Hematopoietic multipotent progenitor cell treated with erythropoietin and hydrocortisone succinate and interleukin-3 and kit ligand, for 8 days (in vitro differentiated cells): ENCODE results near the gene ADCY4.
A peak's percentile ranks its signal among the peaks of the same experiment; 100 is the strongest.
"Not testable (repeated sequence)": the region's sequence is repeated elsewhere in the genome, so short reads cannot be mapped to it uniquely, and the experiment has no call there.

Experiments used
- DNase-seq: peaks from one replicate; pipeline ENCODE4 v3.0.0-alpha.2; 2015

Gene ADCY4

DNA sequence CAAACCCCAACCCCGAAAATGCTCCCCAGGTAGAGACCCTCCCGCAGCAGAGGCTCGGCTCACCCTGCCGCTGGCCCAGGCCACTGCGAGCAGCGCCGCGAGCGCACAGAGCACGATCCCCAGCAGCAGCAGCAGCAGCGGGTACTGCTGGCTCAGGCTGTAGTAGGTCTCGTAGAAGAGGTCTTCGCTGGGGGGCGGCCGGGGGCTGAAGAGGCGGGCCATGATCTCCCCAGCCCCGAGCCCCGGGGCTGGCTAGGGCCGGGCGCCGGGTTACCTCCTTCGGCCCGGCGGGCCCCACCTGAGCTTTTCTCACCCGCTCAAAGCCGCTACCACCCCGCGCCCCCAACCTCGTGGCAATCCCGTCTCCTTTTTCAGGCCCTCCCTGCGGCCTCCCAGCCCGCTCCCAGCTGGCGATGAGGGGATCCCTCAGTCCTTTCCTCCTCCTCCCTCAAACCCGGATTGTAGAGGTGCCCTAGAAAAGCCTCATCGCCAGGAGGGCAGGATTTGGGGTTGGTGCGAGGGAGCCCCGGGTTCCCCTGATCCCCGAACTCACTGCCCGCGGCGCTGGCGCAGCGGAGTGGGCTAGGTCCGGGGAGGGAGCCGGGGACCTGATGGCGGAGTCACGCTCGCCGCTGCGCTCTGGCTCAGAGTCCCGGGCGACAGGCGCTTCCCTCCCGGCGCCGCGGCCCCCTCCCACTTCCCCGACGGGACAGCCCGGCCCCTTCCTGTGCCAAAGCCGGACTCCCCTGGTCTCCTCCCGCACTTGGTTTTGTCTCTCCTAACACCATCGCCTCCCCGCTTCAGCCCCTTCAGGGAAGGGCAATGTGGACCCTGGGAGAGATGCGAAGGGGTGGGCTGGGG, at the start of gene ADCY4:
Gene ADCY4, minus strand, starts transcription at position 641 of the 861 bp plus-strand sequence. Its CDS starts 419 bp downstream, at position 222.
- DNase-seq = no peak

DNA sequence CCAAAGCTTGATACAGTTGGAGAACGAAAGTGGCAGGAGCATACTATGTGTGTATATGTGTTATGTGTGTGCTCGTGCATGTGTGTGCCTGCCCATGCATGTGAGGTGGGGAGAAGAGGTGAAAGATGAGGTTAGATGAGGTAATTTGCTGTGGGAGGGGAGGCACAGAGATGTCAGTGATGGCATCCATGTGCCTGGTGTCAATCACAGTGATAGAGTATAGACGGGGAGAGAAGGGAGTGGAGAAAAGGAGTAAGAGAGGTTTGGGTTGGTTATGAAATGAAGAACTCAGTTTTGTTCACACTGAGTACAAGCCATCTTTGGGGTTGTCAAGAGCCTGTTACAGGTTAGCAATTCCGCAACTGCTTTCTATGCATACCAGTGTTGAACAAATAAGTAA, 49.3 kb upstream of the ADCY4 start:
- no peak for DNase-seq

DNA sequence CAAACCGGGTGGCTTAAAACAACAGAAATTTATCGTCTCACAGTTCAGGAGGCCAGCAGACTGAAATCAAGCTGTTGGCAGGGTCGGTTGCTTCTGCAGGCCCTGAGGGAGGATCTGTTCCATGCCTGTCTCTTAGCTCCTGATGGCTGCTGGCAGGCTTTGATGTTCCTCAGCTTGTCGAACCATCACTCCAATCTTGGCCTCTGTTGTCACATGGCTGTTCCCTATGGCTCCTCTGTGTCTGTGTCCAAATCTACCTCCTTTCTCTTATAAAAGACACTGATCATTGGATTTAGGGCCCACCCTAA, 47.1 kb upstream of the ADCY4 start:
- no peak for DNase-seq

DNA sequence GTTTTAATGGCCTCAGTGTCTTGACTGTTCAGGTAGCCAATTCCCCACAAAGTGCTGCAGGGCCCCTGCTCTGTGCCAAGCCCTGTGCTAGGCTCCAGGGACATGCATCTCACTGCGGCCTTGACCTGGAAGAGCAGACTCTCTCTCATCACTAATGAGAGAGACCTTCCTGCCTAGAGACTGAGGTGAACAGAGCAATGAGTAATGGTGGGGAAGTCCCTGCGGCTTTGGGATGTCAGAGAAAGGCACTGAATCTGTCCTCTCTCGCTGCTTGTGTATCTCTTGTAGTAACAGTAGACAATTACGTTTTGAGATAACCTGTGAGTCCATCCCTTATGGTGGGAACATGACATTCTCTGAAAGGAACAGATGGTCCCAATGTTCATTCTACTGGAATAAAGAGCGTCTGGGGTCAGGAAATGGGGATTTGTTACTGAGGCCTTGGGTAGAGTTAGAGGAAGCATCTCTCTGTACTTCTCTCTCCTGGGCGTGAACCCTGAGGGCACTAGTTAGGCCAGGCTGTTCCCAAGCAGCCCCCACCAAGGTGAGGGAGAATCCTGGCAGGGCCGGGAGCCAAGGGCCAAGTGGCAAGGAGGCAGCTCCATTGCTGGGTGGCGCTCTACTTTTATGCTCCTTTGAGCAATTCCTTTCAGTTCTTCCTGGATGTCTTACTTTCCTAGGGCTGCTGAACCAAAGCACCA, 46.6 kb upstream of the ADCY4 start:
- DNase-seq = no peak

DNA sequence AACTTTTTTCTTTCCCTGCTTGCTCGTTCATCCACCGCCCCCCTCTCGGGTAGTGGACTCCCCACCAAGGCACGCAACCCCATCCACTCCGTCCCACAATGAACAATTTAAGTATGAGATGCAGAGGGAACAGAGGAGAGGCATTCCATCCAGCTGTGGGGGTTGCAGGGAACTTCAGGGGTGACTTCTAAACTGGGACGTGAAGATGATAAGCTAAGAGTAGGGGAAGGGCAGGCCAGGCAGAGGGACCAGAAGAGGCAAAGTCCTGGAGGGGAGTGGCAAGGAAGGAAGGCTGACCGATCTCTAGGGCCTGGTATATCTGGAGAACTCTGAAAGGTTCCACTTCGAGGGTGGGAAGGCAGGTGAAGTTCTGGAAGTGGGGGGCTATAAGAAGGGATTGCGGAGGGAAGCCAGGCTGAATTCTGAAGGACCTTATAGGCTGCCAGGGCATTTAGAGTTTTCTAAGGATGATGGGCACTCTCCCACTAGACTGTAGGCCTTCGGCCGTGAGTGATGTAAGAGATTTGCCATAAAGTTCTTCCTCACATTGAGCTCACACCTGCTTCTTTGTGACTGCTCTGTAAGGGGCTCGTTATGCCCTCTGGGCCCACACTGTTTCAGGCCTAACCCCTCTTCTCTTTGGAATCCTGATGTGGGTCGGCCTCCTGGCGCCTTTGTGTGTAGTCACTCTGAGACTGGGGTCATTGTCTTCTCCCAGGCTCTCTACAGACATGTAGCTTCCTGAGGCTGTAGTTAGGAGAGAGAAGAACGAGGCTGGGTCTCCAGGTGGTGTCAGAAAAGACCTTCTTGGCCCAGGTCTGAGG, 45.2 kb upstream of the ADCY4 start:
- DNase-seq = no peak

DNA sequence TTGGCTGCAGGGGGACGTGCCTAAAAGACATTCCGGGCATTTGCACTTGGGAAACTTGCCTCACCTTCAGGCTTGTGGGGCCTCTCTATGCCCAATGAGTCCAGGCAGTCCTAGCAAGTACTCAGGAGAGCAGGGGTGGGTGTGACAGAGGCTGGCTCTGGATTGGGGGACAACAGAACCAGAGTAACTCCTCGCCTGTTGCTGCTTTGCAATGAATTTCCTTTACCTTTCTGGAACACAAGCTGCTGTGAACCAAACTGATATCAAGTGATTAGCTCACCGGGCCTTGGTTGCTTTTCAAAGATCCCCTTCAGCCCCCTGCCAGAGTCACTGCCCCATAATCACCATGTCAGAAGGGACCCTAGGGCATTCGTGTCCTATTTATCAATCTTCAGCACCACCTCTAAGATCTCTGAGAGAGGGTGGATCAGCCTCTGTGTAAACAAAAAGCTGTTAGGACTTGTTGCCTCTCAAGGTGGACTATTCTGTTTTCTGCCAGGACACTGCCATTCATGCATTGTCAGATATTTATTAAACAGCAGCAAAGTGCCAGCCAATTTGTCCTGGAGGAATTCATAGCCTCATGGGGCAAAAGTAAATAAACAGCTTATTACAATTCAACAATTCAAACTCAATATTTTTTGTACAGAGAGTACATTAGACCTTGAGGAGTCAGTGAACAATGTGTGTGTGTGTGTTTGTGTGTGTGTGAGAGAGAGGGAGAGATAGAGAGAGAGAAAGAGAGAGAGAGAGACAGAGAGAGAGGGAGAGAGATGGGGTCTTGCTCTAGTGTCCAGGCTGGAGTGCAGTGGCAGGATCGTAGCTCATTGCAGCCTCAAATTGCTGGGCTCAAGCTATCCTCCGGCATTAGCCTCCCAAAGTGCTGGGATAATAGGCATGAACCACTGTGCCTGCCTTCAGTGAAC, 44.4 kb upstream of the ADCY4 start:
- DNase-seq = no peak

DNA sequence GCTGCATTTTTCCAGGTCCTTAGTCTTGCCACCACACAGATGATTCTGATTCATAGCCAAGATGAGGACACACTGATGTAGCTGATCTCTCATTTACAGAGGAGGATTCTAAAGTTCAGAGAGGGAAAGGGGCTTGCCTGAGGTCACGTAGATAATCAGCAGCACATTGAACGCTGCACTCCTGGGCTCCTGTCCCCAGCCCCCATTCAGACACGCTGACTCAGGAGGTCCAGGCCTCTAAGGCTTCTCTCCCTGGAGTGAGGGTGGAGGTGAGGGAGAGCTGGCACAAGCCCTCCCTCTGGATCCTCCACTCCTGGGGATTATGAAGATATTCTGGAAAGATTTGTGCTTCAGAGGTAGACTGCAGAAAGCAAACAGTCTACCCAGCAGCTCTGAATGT, 43.5 kb upstream of the ADCY4 start:
- no peak for DNase-seq

DNA sequence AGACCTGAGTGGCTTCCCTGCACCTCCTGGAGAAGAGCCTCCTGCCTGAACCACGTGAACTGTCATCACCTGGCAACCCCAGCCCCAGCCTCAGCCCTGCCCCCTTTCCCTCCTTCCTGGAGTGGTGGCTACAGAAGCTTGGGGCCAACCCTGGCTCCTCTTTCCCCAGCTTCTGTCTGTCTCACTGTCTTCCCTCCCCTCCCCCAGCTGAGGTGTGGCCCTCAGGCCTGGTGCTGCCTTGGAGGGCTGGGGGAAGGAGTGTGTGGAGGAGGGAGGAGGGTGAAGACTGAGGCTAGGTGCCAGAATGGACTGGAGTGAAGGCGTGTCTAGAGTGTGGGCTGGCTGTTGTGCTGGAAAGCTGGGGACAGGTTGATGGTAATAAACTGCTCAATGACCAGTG, 42.8 kb upstream of the ADCY4 start:
- DNase-seq = peak; percentile 77

DNA sequence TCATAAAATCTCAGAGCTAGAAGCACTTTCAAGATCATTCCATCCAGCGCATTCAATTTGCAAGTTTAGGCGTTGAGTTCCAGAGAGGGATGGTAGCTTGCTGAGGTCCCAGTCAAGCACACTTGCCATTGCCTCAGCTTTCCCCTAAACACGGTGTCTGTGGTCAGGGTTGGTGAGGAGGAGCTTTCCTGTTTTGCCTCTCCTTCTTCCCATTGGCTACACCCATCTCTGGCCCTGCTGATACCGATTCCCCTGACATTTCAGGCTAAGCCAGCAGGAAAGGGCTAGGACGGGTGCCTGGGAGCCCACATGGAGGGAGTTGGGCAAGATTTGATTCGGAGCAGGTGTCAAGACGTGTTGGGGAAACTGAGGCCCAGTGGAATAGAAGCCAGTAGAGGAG, 42.3 kb upstream of the ADCY4 start:
- DNase-seq = peak; percentile 52

DNA sequence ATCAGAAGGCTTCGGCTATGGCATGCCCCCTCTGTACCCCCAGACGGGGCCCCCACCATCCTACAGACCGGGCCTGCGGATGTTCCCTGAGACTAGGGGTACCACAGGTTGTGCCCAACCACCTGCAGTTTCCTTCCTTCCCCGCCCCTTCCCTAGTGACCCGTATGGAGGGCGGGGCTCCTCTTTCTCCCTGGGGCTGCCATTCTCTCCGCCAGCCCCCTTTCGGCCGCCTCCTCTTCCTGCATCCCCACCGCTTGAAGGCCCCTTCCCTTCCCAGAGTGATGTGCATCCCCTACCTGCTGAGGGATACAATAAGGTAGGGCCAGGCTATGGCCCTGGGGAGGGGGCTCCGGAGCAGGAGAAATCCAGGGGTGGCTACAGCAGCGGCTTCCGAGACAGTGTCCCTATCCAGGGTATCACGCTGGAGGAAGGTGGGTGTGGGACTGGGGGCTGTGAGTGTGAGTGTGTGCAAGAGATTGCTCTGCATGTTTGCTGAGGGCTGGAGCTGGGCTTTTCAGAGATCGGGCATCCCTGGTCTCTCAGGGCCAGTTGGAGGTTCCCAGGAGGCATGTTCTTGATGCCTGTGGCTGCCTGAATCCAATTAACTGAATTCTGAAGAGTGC, 41.7 kb upstream of the ADCY4 start:
- no peak for DNase-seq

DNA sequence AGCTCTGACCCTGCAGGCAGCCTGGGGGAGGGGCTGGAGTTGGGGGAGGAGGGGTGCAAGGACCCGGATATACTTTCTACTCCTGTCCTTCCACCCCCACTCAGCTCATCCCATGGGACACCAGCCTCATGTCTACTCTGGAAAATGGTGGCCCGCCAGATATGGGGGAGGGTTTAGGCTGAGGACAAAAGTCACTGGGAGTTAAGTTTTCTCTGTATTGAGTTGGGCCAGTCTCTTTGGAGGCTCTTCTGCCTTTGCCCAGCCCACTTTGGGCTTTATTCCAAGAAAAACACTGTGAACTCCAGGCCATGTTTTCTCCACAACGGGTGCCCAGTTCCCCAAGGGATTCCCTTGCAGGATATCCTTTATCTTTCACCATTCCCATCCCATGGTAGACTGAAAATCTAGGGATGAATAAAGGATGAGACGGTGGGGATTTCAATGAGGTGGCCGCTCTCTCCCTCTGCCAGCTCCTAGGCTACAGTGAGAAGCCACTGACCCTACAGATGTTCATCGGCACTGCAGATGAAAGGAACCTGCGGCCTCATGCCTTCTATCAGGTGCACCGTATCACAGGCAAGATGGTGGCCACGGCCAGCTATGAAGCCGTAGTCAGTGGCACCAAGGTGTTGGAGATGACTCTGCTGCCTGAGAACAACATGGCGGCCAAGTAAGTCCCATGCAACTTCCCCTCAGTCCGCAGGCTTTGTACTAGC, 38.0 kb upstream of the ADCY4 start:
- no peak for DNase-seq

DNA sequence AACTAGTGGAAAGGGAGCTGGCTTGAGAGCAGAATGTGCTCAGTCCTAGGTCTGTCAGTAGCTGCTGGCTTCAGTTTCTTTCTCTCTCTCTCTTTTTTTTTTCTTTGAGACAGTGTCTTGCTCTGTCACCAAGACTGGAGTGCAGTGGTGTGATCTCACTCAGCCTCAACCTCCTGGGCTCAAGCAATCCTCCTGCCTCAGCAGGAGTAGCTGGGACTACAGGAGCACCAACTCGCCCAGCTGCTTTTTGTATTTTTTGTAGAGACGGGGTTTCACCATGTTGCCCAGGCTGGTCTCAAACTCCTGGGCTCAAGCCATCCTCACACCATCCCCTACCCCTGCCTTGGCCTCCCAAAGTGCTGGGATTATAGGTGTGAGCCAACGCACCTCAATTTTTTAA, 36.7 kb upstream of the ADCY4 start:
- not testable (repeated sequence) for DNase-seq

DNA sequence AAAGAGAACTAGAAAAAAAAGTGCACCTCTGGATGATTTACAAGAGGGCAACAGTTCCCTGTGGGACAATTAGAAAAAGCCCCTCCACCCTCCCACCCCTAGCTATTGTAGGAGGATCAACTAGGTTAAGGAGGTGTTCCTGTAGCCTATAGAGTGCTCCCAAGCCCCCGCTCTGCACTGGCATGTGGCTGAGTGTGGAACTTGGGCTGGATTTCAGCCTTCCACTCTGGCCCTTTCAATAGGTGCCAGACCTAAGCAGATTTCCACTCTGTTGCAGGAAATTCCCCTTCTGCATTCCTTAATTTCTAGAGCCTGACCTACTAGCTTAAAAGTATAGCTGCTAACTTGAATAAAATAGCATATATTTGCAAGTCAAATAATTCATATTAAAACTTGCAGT, 35.9 kb upstream of the ADCY4 start:
- no peak for DNase-seq

DNA sequence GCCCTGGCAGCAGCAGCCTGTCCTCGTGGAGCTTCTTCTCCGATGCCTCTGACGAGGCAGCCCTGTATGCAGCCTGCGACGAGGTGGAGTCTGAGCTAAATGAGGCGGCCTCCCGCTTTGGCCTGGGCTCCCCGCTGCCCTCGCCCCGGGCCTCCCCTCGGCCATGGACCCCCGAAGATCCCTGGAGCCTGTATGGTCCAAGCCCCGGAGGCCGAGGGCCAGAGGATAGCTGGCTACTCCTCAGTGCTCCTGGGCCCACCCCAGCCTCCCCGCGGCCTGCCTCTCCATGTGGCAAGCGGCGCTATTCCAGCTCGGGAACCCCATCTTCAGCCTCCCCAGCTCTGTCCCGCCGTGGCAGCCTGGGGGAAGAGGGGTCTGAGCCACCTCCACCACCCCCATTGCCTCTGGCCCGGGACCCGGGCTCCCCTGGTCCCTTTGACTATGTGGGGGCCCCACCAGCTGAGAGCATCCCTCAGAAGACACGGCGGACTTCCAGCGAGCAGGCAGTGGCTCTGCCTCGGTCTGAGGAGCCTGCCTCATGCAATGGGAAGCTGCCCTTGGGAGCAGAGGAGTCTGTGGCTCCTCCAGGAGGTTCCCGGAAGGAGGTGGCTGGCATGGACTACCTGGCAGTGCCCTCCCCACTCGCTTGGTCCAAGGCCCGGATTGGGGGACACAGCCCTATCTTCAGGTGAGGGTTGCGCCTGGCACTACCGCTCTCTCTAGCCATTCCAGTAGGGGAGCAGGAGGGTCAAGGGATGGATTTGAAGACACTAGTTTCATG, 35.2 kb upstream of the ADCY4 start:
- no peak for DNase-seq

DNA sequence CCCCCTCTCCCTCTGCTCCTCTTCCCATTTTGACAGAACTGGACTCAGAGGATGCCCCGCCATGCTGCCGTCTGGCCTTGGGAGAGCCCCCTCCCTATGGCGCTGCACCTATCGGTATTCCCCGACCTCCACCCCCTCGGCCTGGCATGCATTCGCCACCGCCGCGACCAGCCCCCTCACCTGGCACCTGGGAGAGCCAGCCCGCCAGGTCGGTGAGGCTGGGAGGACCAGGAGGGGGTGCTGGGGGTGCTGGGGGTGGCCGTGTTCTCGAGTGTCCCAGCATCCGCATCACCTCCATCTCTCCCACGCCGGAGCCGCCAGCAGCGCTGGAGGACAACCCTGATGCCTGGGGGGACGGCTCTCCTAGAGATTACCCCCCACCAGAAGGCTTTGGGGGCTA, 34.6 kb upstream of the ADCY4 start:
- no peak for DNase-seq

DNA sequence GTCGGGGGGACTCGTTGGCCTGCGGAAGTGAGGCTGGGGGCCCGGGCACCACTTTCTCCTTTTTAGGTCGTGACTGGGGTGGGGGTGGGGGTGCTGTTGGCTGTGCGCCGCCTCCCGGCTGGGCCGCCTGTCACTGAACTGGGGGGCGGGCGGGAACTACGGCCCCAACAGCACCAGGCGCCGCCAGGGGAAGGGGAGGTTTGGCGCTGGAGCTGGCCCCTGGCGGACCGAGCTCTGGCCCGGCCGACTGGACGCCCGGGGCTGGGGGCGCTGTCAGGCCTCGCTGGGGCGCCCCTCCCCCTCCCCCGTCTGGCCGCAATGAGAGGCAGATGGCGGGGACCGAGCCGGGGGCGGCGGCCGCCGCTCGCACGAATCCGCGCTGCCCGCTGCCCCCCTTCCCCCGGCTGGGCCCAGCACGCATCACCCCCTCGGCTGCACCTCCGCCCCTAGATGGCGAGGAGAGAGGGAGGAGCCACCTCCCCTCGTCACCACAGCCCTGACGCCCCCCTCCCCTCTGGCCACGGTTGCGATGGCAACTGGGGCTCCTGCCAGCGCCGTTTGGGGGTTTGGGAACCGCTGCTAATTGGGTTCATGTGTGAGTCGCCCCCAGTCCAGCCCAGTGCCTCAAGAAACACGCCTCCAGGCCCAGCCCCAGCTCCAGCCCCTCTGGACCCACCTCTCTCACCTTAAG, 33.8 kb upstream of the ADCY4 start:
- DNase-seq = no peak

DNA sequence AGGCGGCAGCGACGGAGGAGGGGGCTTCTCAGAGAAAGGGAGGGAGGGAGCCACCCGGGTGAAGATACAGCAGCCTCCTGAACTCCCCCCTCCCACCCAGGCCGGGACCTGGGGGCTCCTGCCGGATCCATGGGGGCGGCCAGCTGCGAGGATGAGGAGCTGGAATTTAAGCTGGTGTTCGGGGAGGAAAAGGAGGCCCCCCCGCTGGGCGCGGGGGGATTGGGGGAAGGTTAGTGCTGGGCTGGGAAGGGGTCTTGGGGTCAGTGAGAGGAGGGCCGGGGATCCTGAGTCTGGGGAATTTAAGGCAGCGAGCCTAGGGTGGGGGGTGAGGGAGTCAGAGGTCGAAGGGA, 33.3 kb upstream of the ADCY4 start:
- no peak for DNase-seq

DNA sequence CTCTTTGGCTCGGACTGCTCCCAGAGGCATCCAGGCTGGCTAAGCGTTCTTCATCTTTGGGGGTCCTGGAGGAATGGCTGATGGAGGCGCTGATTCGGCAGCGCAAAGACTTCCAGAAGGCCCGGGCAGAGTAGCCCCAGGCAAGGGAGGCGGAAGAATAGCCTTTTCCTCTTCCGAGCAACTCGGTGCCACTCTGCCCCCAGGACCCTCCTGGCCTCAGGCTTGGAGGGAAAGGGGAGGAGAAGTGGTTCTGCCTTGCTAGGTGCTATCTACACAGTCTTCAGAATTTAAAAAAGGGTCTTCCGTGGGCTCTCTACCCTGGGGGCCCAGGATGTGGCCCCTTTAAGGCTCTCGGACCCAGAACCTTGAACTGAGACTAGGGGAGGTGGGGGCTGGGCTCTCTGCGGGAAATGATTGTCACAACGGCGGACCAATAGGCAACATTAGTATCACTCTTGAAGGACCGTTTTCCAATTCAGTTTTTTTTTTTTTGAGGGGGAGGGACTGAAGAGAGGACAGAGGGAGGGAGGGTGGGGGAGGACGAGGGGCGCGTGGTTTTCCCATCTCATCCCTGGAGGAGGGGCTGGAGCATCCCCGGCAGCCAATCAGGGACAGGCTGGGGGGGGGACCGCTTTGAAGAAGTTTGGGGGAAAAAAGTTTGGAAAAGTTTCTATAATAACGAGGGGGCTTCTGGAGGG, 32.8 kb upstream of the ADCY4 start, which contains the start of gene NFATC4:
Gene NFATC4, plus strand, starts transcription at position 671 of the 698 bp plus-strand sequence. CDS start 157 bp downstream, outside the sequence.
- peak; percentile 58 for DNase-seq
